Measurements from ENCODE around the gene ZBTB17.

GRCh38 chr1:15983275-15983674 is 7.4 kb upstream of the ZBTB17 start:
- TF ChIP-seq, protein P1, sequence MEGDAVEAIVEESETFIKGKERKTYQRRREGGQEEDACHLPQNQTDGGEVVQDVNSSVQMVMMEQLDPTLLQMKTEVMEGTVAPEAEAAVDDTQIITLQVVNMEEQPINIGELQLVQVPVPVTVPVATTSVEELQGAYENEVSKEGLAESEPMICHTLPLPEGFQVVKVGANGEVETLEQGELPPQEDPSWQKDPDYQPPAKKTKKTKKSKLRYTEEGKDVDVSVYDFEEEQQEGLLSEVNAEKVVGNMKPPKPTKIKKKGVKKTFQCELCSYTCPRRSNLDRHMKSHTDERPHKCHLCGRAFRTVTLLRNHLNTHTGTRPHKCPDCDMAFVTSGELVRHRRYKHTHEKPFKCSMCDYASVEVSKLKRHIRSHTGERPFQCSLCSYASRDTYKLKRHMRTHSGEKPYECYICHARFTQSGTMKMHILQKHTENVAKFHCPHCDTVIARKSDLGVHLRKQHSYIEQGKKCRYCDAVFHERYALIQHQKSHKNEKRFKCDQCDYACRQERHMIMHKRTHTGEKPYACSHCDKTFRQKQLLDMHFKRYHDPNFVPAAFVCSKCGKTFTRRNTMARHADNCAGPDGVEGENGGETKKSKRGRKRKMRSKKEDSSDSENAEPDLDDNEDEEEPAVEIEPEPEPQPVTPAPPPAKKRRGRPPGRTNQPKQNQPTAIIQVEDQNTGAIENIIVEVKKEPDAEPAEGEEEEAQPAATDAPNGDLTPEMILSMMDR (conservative IDR thresholded peaks at IDR 0.05; ENCODE audit: low read depth, low read length), result no peak
- no peak for TF ChIP-seq EZH2 (IDR thresholded peaks at IDR 0.05; ENCODE audit: borderline replicate concordance, low read depth, low read length, poor library complexity, severe bottlenecking)

Measured in A673 (cell line).